Prostate gland (tissue), 2 donors: Measurements from ENCODE around the gene CECR2.

Source experiments
- POLR2A ChIP-seq: fragments of 450-650 bp; IDR thresholded peaks from one replicate; pipeline ENCODE4 v1.6.1; 2016; ENCODE audit warnings: antibody characterized with exemption, mild to moderate bottlenecking
- TF ChIP-seq, protein P1 (sequence below), 4 experiments: fragments of 200-600 bp in 2 of 4; fragments of 450-650 bp in 2 of 4; sonication (generic) in 2 of 4; IDR thresholded peaks; 1 replicate in 3 of 4; 2 replicates in 1 of 4; pipeline ENCODE4 v1.5.1; 2016 to 2019; ENCODE audit warnings: antibody characterized with exemption in 4 of 4, mild to moderate bottlenecking in 2 of 4, moderate library complexity in 2 of 4

DNA sequence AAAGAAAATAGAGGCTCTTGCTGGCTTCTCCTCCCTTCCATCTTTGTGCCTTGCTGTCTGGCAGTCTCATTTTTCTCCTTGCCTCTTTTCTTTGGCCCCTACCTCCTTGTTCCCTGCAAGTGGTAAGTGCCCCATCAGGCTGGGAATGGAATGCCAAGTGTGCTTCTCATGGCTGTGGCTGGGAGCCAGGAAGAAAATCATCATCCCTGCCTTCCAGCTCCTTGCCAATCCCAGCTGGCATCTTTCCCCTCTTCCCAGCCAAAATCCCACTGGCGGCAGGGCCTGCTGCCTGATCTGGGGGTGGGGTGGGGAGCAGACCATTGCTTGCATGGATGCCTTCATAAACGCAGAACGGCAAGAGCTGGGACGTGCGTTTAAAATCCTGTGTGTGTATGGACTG is 167.0 kb downstream of the CECR2 start:
- TF ChIP-seq POLR2A, result no peak
- TF ChIP-seq, protein P1, sequence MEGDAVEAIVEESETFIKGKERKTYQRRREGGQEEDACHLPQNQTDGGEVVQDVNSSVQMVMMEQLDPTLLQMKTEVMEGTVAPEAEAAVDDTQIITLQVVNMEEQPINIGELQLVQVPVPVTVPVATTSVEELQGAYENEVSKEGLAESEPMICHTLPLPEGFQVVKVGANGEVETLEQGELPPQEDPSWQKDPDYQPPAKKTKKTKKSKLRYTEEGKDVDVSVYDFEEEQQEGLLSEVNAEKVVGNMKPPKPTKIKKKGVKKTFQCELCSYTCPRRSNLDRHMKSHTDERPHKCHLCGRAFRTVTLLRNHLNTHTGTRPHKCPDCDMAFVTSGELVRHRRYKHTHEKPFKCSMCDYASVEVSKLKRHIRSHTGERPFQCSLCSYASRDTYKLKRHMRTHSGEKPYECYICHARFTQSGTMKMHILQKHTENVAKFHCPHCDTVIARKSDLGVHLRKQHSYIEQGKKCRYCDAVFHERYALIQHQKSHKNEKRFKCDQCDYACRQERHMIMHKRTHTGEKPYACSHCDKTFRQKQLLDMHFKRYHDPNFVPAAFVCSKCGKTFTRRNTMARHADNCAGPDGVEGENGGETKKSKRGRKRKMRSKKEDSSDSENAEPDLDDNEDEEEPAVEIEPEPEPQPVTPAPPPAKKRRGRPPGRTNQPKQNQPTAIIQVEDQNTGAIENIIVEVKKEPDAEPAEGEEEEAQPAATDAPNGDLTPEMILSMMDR (IDR thresholded peaks at IDR 0.05), result no peak
